GM19023 (cell line): ENCODE results near the gene GIPC1.

Experiments used
- ATAC-seq: cut with Tn5 transposase; IDR thresholded peaks from one replicate; pipeline ENCODE4 v1.9.1; 2021; ENCODE audit warnings: mild to moderate bottlenecking, moderate library complexity; ENCODE audit not compliant: unreplicated experiment

The GIPC1 gene

GRCh38 chr19:14495672-14496028 lies 277 bp downstream of the GIPC1 start:
- peak; percentile 16 for ATAC-seq

DNA sequence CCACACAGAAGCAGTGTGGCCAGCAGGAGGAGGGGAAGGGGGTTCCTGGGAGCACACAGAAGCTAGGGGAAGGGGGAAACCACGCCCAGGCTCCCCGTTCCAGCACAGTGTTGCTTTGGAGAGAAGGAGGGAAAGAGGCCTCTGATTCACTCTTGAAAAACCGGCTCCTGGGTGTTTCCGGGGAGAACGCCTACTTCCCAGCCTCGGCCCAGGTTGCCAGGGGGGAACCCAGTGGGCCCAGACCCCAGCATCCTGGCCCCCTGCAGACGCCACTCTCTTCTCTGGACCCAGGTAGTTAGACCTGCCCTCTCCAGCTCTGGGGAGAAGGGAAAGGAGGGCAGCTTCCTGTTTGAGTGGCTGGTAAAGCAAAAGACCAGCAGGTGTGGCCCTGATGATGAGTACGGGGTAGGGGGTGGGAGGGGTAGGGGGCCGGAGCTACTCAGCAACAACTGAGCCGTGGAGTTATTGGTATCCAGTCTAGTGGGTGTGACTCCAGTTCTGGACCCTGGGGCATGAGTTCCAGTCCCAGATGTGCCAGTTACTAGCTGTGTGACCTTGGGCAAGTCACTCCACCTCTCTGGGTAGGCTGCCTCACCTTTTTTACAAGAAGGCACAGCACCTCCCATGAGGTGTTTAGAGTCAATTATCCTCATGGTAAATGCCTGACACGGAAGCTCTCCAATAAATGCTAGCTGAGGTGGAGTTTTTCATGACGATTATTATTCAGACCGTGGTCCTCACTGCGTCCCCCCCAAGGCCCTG lies 836 bp downstream of the GIPC1 start:
- ATAC-seq, result no peak

DNA sequence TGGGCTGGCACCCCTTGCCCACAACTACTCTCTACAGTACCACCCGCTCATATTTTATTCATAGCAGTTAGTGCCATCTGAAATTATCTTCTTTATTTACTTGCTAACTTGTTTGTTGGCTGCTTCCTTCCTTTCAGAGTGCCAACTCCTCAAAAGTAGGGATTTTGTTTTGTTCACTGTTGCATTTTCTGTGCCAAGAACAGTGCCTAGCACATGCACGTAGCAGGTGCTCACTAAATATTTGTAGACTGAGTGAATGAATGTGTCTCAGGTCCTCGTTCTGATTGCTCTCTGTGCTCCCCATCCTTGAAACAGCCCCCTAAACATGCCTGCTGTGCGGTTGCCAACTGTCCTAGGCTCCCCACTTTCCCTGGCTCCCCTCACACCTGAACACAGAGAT lies 1.5 kb downstream of the GIPC1 start:
- ATAC-seq, result no peak

- no peak for ATAC-seq
These were observed 3.1 kb downstream of the GIPC1 start for GRCh38 chr19:14492756-14493337.

DNA sequence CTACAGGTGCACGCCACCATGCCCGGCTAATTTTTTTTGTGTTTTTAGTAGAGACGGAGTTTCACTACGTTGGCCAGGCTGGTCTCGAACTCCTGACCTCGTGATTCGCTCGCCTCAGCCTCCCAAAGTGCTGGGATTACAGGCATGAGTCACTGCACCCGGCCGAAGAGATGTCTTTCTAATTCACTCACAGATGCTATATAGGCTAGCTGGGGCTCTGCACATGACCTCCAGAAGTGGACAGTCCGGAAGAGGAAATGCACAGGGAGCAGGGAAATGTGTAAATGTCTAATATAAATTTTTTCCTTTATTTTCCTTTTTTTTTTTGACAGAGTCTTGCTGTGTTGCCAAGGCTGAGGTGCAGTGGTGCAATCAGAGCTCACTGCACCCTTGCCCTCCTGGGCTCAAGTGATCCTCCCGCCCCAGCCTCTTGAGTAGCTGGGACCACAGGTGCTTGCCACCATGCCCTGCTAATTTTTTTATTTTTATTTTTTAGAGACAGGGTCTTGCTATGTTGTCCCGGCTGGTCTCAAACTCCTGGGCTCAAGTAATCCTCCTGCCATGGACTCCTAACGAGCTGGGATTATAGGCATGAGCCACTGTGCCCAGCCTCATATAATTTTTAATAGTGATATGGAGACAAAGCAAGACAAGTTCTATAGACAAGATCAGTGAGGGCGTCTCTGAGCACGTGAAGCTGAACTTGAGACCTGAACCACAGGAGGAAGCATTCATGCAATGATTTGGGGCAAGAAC lies 8.4 kb downstream of the GIPC1 start:
- ATAC-seq, result no peak

DNA sequence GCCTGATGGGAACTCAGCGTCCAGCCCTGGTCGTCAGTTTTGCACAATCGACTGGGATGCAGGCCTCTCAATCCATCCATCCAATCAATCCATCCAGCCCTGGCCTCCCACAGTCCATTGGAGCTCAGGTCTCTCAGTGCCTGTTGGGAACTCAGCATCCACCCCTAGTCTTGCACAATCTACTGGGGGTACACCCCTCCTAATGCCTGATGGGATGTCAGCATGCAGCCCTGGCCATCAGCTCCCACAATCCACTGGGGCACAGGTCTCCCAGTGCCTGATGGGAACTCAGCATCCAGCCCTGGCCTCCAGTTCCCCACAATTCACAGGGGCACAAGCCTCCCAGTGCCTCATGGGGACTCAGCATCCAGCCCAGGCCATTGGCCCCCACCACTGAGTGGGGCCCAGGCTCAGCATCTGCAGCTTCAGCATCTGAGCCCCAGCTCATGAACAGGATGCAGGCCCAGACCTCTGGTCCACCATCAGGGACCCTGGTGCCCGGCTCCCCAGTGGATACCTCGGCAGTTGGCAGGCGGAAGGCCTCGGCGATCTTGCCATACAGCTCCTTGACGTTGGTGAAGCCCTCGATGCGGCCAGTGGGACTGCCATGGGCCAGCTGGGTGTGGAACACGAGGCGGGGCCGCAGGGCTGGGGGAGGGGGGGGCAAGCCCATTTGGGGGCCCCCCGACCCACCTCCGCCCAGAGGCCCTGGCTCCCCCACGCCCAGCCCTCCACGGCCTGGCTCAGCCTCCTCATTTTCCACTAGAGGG lies 13.6 kb downstream of the GIPC1 start:
- no peak for ATAC-seq

DNA sequence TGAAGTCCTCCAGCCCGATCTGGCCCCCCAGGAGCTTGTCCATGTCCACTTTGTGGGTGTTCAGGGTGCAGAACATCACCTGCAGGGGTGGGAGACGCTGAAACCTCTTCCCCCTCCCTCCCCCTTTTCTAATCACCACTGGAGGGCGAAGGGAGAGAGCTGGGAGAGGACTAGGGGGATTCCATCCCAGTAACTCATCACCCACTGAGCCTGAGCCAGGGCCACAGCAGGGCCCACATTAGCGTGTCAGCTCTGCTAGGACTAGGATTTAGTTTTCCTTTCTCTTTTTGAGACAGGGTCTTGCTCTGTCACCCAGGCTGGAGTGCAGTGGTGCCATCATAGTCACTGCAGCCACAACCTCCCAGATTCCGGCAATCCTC lies 15.2 kb downstream of the GIPC1 start:
- ATAC-seq, result no peak

DNA sequence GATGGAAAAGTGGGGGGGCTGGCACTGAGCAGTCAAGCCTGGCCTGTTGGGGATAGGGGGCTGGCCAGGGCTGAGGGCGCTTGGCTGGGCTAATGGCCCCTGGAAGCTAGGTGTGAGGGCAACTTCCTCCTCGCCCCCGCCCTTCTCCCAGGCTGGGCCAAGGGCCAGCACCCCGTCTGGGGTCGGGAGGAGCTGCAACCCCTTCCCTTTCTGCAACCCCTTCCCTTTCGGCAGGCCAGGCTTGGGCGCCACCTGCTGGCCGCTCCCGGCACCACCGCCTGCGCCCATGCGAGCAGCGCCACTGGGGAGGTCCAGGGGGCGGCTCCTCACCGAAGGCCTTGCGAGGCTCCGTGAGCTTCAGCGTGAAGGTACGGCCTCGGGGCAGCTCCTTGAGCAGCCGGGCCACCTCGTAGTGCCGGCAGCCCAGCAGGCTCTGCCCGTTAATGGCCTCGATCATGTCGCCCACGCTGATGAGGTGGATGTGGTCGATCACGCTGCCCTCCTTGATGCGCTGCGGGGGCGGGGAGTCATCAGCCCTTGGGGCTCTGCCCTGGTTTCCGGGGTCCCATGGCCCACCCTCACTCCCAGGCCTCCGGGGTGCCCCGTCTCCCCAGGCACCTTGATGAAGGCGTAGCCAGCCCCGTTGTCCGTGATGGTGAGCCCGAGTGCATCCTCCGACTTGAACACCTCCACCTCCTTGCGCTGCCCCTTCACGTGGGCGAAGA lies 15.8 kb downstream of the GIPC1 start:
- no peak for ATAC-seq

DNA sequence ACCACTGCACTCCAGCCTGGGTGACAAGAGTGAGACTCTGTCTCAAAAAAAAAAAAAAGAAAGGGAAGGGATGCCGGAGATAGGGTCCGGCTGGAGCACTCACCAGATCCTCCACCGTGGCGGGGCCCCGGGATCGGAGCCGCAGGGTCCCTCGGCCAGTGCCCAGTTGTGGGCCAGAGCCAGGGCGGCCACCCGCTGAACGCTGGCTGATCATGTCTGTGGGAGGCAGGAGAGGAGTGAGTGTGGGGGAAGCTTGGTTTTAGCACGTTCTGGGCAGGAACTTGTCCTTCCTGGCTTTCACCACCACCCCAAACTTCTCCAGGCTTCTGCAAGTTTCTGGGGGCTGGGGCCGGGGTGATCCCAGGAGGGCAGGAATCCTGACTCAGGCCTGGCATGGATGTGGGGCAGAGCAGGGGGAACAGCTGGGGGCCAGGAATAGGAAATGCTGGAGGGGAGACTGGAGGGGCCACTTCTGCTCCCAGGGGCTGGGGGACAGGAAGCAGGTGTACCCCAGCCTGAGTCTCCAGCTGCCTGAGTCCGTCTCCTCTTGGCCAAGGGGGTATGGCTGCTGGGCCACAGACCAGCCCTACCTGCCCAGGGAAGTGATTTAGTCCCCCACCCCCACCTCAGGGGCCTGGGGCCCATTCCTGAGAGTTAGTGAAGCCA lies 16.5 kb downstream of the GIPC1 start:
- no peak for ATAC-seq

- ATAC-seq, result no peak
These were observed 17.8 kb downstream of the GIPC1 start for GRCh38 chr19:14478113-14478545.

- ATAC-seq, result no peak
These were observed 18.4 kb downstream of the GIPC1 start for GRCh38 chr19:14477418-14478112.

GRCh38 chr19:14476673-14477401 lies 19.1 kb downstream of the GIPC1 start:
- no peak for ATAC-seq

DNA sequence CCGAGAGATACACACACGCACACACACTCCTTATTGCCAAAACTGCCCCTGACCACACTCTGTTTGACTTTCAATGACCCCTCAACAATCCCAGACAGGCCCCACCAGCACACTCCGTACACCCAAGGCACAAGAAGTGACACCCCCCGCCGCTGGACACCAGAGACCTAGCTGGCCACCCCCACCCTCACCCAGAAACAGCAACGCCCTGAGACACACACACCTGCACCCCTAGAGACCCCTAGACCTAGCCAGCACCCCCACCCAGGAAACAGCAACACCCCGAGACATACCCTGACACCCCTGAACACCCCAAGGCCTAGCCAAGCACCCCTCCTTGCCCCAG lies 19.6 kb downstream of the GIPC1 start:
- ATAC-seq, result no peak

DNA sequence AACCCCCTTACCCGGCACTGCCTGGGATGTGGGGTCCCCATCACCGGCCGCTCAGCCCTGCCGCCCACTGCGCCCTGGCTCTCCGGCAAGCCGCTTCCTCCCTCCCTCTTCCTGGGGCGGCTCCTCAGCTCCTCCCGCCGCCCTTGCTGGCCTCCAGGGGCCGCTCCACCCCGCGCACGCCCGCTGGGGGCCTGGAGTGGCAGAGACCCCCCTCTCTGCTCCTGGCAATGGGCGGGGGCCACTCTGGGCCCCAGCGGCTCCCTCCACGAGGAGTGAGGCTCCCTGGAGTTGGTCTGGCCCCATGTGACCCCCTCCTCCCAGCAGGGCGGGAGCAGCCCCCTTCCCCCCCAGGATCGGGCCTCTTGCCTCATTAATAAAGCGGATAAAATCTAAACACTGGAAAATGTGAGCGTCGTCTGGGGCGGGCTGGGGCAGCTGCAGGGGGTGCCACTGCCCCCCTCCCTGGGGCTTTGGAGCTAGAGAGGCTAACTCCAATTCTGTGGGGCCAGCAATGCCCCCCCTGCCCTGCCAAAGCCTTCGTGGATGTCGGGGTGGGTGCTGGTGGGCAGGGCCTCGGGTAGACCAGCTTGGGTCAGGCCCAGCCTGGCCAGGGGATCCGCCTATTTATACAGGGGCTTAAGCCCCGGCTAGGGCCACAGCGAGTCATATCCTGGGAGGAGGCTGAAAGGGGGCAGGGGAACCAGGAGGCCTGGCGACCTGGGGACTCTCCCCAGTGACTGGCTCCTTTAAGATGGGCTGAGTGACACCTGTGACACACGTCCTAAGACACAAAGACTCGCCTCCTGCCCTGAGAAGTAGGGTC lies 20.5 kb downstream of the GIPC1 start, which contains the start of gene PTGER1:
PTGER1 (minus strand) TSS at position 104 of the 823 bp plus-strand sequence. CDS start 1,034 bp downstream, outside the sequence.
- no peak for ATAC-seq

DNA sequence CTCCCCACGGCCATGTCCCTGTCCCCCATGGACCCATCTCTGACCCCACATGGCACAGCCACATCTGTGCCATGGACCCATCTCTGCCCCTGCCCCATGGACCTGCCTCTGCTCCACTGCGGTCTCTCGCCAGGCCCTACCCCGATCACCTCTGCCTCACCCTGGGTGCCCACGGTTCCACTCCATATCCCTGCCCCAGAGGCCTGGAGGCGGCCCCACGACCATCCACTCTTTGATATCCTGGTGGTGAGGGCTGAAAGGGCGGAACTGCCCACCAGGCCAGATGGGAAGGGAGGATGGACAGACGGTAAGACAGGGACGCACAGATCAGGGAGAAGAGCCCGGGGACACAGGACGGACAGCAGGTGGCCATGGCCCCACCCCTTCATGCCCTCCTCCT lies 21.1 kb downstream of the GIPC1 start:
- ATAC-seq, result no peak

- no peak for ATAC-seq
These were observed 21.8 kb downstream of the GIPC1 start for GRCh38 chr19:14473978-14474578.
